ENCODE results near the gene SLC17A1. TPM values are rescaled to one million over a fixed set of nuclear protein-coding genes. Genes with fewer than 3 reads are reported as not detected.

Gene SLC17A1
- total and polyA plus RNA-seq, 10 of the 15 experiments (the other 5 are each of a cell fraction or from before 2014, with no cell fraction given) = not detected

GRCh38 chr6:25872814-25873213, 41.0 kb upstream of the SLC17A1 start:
- no peak for FAIRE-seq

More at GRCh38 chr6:25872814-25873213, 41.0 kb upstream of the SLC17A1 start:
- H3K4me2 ChIP-seq (ENCODE audit: control insufficient read depth, insufficient read depth) = no peak overlapping the region
- H3K27ac ChIP-seq (ENCODE audit: control insufficient read depth, insufficient read depth) = no peak overlapping the region
- H3K4me3 ChIP-seq = no peak overlapping the region
- H4K20me1 ChIP-seq (ENCODE audit: control insufficient read depth, insufficient read depth) = no peaks in the 10 kb centered on the region
- 0 out of 4 replicates have a peak, but pooled peaks cover 0 to 3% of the 10 kb centered on the region in 2 experiments for H3K27me3 ChIP-seq (replicated peaks in 1 of 2; ENCODE audit: control insufficient read depth in 2 of 2, insufficient read depth in 2 of 2, low read length in 1 of 2)
- SMC1A ChIA-PET (ENCODE audit: uncharacterized antibody, unreplicated experiment) = interaction anchor here (1.3 kb wide), 1 partner anchor 14 kb away, joined by 3 read pairs; no protein-coding TSS in a partner anchor
- intact Hi-C loops (cut with micrococcal nuclease; ENCODE audit: unreplicated experiment) = no loop called here
- no peak overlapping the region for H2AFZ ChIP-seq (ENCODE audit: control insufficient read depth, low read depth, low read length)
- BruUV-seq (replicated peaks) = no TSS peak
- POLR2A ChIA-PET = interaction anchor here (0.6 kb wide), 1 partner anchor 1996 kb away, joined by 3 read pairs; no protein-coding TSS in a partner anchor
- H3K36me3 ChIP-seq (ENCODE audit: control insufficient read depth in 2 of 2, insufficient read depth in 2 of 2, low read length in 1 of 2) = no peaks in the 10 kb centered on the region
- no peak overlapping the region for H3K9ac ChIP-seq (ENCODE audit: control insufficient read depth, insufficient read depth, low read length)
- CTCF ChIA-PET = interaction anchor here (0.5 kb wide), 1 partner anchor 151 kb away, joined by 3 read pairs; no protein-coding TSS in a partner anchor
- H3K9me3 ChIP-seq (replicated peaks; ENCODE audit: control insufficient read depth, insufficient read depth, low read length) = no peaks in the 10 kb centered on the region
- DNase-seq (ENCODE audit: low read depth, low spot score) (no peak), ATAC-seq (no peak)
- TF ChIP-seq KAT2A (conservative IDR thresholded peaks at IDR 0.05; ENCODE audit: control insufficient read depth, low read depth, low read length) (no peak), ZSCAN29 (IDR thresholded peaks at IDR 0.05) (no peak), ASH2L (IDR thresholded peaks at IDR 0.05; ENCODE audit: borderline replicate concordance, low read depth) (no peak), PAX8 (IDR thresholded peaks at IDR 0.05) (no peak), SP1 (IDR thresholded peaks at IDR 0.05; ENCODE audit: low read depth, low read length) (no peak), STAT1 (conservative IDR thresholded peaks at IDR 0.05) (no peak), NR2F1 (conservative IDR thresholded peaks at IDR 0.05) (no peak), ZNF24 (IDR thresholded peaks at IDR 0.05) (no peak), NRF1 (conservative IDR thresholded peaks at IDR 0.05; ENCODE audit: low read depth, low read length) (no peak), CREB1 (IDR thresholded peaks at IDR 0.05; ENCODE audit: low read depth) (no peak), REST (IDR thresholded peaks at IDR 0.05; ENCODE audit: low read depth, low read length) (no peak), FOXK2 (IDR thresholded peaks at IDR 0.05) (no peak), NBN (IDR thresholded peaks at IDR 0.05) (no peak), SUZ12 (IDR thresholded peaks at IDR 0.05; ENCODE audit: unreplicated experiment) (no peak), RELA (IDR thresholded peaks at IDR 0.05; ENCODE audit: borderline replicate concordance, partially characterized antibody) (no peak), MTA3 (IDR thresholded peaks at IDR 0.05; ENCODE audit: borderline replicate concordance, low read length) (no peak), SREBF1 (IDR thresholded peaks at IDR 0.05; ENCODE audit: low read length) (no peak)
- TF ChIP-seq, protein P1, sequence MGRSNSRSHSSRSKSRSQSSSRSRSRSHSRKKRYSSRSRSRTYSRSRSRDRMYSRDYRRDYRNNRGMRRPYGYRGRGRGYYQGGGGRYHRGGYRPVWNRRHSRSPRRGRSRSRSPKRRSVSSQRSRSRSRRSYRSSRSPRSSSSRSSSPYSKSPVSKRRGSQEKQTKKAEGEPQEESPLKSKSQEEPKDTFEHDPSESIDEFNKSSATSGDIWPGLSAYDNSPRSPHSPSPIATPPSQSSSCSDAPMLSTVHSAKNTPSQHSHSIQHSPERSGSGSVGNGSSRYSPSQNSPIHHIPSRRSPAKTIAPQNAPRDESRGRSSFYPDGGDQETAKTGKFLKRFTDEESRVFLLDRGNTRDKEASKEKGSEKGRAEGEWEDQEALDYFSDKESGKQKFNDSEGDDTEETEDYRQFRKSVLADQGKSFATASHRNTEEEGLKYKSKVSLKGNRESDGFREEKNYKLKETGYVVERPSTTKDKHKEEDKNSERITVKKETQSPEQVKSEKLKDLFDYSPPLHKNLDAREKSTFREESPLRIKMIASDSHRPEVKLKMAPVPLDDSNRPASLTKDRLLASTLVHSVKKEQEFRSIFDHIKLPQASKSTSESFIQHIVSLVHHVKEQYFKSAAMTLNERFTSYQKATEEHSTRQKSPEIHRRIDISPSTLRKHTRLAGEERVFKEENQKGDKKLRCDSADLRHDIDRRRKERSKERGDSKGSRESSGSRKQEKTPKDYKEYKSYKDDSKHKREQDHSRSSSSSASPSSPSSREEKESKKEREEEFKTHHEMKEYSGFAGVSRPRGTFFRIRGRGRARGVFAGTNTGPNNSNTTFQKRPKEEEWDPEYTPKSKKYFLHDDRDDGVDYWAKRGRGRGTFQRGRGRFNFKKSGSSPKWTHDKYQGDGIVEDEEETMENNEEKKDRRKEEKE (IDR thresholded peaks at IDR 0.05) = no peak
- no peaks in the 10 kb centered on the region for H3K4me1 ChIP-seq (ENCODE audit: control insufficient read depth, insufficient read depth, low read length)
- 0% methylated on average over 1 of the region's 1 CpG for WGBS (ENCODE audit: insufficient coverage, insufficient replicate concordance, low lambda C conversion rate, missing lambda C conversion rate)
- RAD21 ChIA-PET (ENCODE audit: unreplicated experiment) = no interaction called here
- in situ Hi-C loops (cut with MboI) = no loop called here
- H3K79me2 ChIP-seq (ENCODE audit: control insufficient read depth, insufficient read depth, low read length) = no peaks in the 10 kb centered on the region

Data from GM12878 (cell line).